Stimulated activated effector memory CD8-positive, alpha-beta T cell treated with anti-CD3 and anti-CD28 coated beads, Interleukin-12 subunit alpha, Interleukin-12 subunit beta, amount 100 ng/mL, for 72 hours (primary cell): Measurements from ENCODE around the gene PEX26.
"Not testable (repeated sequence)": the region's sequence is repeated elsewhere in the genome, so short reads cannot be mapped to it uniquely, and the experiment has no call there.

Experiments
- ATAC-seq: fragments of 150-1000 bp; cut with Tn5 transposase; 2 replicates; pipeline ENCODE4 v1.10.0; 2021
- DNase-seq, 2 donors: peaks; one replicate each; pipeline ENCODE4 v3.0.0; 2021 to 2022; ENCODE audit warnings: low spot score in 2 of 2
- H3K27ac Mint-ChIP-seq: one replicate; pipeline ENCODE4 v1.8.0; 2022; ENCODE audit warnings: mild to moderate bottlenecking, mixed read lengths
- H3K36me3 Mint-ChIP-seq: one replicate; pipeline ENCODE4 v1.8.0; 2022; ENCODE audit warnings: mild to moderate bottlenecking, mixed read lengths
- H3K4me1 Mint-ChIP-seq: one replicate; pipeline ENCODE4 v1.8.0; 2022; ENCODE audit warnings: mixed read lengths
- H3K4me3 Mint-ChIP-seq: one replicate; pipeline ENCODE4 v1.8.0; 2022; ENCODE audit warnings: mild to moderate bottlenecking, mixed read lengths
- H3K9me3 Mint-ChIP-seq: one replicate; pipeline ENCODE4 v1.8.0; 2022; ENCODE audit warnings: mixed read lengths

PEX26 gene

GRCh38 chr22:18130699-18131429, 53.1 kb downstream of the PEX26 start:
- no peaks in the 10 kb centered on the region for H3K9me3 Mint-ChIP-seq
- H3K36me3 Mint-ChIP-seq: peaks cover 5% of the 10 kb centered on the region
- peaks cover 5% of the 10 kb centered on the region for H3K4me1 Mint-ChIP-seq
- no peak overlapping the region for H3K4me3 Mint-ChIP-seq
- no peak for DNase-seq
- H3K27ac Mint-ChIP-seq: peak overlapping the region; percentile 66
- no peak for ATAC-seq

- DNase-seq (no peak), ATAC-seq (no peak)
- H3K9me3 Mint-ChIP-seq: no peaks in the 10 kb centered on the region
- no peak overlapping the region for H3K4me3 Mint-ChIP-seq
- H3K36me3 Mint-ChIP-seq: no peaks in the 10 kb centered on the region
- H3K27ac Mint-ChIP-seq: no peak overlapping the region
- no peaks in the 10 kb centered on the region for H3K4me1 Mint-ChIP-seq
These were observed 55.7 kb downstream of the PEX26 start for GRCh38 chr22:18133452-18133851.

GRCh38 chr22:18136563-18137320, 59.0 kb downstream of the PEX26 start:
- H3K27ac Mint-ChIP-seq: no peak overlapping the region

GRCh38 chr22:18141004-18141403, 63.2 kb downstream of the PEX26 start:
- not testable (repeated sequence) for DNase-seq, H3K27ac Mint-ChIP-seq, H3K4me1 Mint-ChIP-seq, ATAC-seq, H3K4me3 Mint-ChIP-seq, H3K9me3 Mint-ChIP-seq, H3K36me3 Mint-ChIP-seq

More at GRCh38 chr22:18136563-18137320, 59.0 kb downstream of the PEX26 start:
- no peak for DNase-seq
- Mint-ChIP-seq H3K4me1 (no peaks in the 10 kb centered on the region), H3K9me3 (no peaks in the 10 kb centered on the region), H3K36me3 (no peaks in the 10 kb centered on the region), H3K4me3 (no peak overlapping the region)
- ATAC-seq: no peak

- H3K27ac Mint-ChIP-seq: no peak overlapping the region
- H3K4me1 Mint-ChIP-seq: peaks cover 13% of the 10 kb centered on the region
- no peak overlapping the region for H3K4me3 Mint-ChIP-seq
- no peaks in the 10 kb centered on the region for H3K36me3 Mint-ChIP-seq
- ATAC-seq (no peak), DNase-seq (no peak)
- H3K9me3 Mint-ChIP-seq: no peaks in the 10 kb centered on the region
These were observed 66.3 kb downstream of the PEX26 start for GRCh38 chr22:18144105-18144504.

- H3K4me1 Mint-ChIP-seq: peaks cover 16% of the 10 kb centered on the region
- H3K36me3 Mint-ChIP-seq: no peaks in the 10 kb centered on the region
- DNase-seq (no peak), ATAC-seq (no peak)
- H3K4me3 Mint-ChIP-seq: no peak overlapping the region
- H3K9me3 Mint-ChIP-seq: no peaks in the 10 kb centered on the region
- H3K27ac Mint-ChIP-seq: no peak overlapping the region
These were observed 68.0 kb downstream of the PEX26 start for GRCh38 chr22:18145676-18146388.

GRCh38 chr22:18146389-18146753, 68.6 kb downstream of the PEX26 start:
- Mint-ChIP-seq H3K27ac (no peak overlapping the region), H3K4me1 (peaks cover 16% of the 10 kb centered on the region), H3K9me3 (no peaks in the 10 kb centered on the region), H3K36me3 (no peaks in the 10 kb centered on the region), H3K4me3 (no peak overlapping the region)
- no peak for ATAC-seq
- DNase-seq: no peak

- no peak for ATAC-seq
- DNase-seq: no peak
- Mint-ChIP-seq H3K36me3 (no peaks in the 10 kb centered on the region), H3K9me3 (no peaks in the 10 kb centered on the region), H3K4me3 (no peak overlapping the region), H3K4me1 (peaks cover 23% of the 10 kb centered on the region), H3K27ac (peak overlapping the region; percentile 58)
These were observed 70.0 kb downstream of the PEX26 start for GRCh38 chr22:18147791-18148190.

GRCh38 chr22:18148293-18148965, 70.6 kb downstream of the PEX26 start:
- ATAC-seq (no peak), DNase-seq (no peak)
- Mint-ChIP-seq H3K4me3 (no peak overlapping the region), H3K36me3 (no peaks in the 10 kb centered on the region), H3K4me1 (peaks cover 24% of the 10 kb centered on the region), H3K27ac (no peak overlapping the region), H3K9me3 (no peaks in the 10 kb centered on the region)

GRCh38 chr22:18152519-18152918, 74.7 kb downstream of the PEX26 start:
- DNase-seq (no peak), ATAC-seq (peak; percentile 32)
- Mint-ChIP-seq H3K4me1 (peaks cover 22% of the 10 kb centered on the region), H3K36me3 (no peaks in the 10 kb centered on the region), H3K27ac (peak overlapping the region; percentile 54), H3K9me3 (no peaks in the 10 kb centered on the region), H3K4me3 (peak overlapping the region; percentile 41)

- DNase-seq (no peak), ATAC-seq (no peak)
- Mint-ChIP-seq H3K9me3 (no peaks in the 10 kb centered on the region), H3K27ac (peak overlapping the region; percentile 43), H3K36me3 (no peaks in the 10 kb centered on the region), H3K4me1 (peaks cover 8% of the 10 kb centered on the region), H3K4me3 (no peak overlapping the region)
These were observed 77.1 kb downstream of the PEX26 start for GRCh38 chr22:18154821-18155390.
